Measurements from ENCODE around the gene CLEC3B.

The CLEC3B gene

DNA sequence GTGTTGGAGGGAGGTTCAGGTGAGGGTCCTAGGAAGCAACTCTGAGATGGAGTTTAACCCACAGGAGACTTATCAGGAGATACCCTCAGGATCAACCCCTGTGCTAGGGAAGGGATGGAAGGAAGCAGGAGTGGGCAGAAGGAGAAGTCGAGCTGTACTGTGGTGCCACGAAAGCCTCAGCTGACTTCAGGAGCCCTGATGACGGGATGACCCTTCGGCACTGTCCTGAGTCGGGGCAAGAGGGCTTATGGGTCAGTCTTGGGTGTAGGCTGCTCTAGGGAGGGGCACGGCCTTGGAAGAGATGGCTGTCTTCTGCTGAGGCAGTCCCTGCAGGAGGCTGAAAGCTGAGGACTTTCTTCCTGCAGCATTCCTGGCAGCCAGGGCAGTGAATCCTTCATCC is 7.7 kb downstream of the CLEC3B start:
- H3K4me3 ChIP-seq (ENCODE audit: low read length) = no peak overlapping the region
- no peak for DNase-seq (ENCODE audit: low read depth)
- TF ChIP-seq, protein P1, sequence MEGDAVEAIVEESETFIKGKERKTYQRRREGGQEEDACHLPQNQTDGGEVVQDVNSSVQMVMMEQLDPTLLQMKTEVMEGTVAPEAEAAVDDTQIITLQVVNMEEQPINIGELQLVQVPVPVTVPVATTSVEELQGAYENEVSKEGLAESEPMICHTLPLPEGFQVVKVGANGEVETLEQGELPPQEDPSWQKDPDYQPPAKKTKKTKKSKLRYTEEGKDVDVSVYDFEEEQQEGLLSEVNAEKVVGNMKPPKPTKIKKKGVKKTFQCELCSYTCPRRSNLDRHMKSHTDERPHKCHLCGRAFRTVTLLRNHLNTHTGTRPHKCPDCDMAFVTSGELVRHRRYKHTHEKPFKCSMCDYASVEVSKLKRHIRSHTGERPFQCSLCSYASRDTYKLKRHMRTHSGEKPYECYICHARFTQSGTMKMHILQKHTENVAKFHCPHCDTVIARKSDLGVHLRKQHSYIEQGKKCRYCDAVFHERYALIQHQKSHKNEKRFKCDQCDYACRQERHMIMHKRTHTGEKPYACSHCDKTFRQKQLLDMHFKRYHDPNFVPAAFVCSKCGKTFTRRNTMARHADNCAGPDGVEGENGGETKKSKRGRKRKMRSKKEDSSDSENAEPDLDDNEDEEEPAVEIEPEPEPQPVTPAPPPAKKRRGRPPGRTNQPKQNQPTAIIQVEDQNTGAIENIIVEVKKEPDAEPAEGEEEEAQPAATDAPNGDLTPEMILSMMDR (conservative IDR thresholded peaks at IDR 0.05; ENCODE audit: low read depth, low read length) = no peak

DNA sequence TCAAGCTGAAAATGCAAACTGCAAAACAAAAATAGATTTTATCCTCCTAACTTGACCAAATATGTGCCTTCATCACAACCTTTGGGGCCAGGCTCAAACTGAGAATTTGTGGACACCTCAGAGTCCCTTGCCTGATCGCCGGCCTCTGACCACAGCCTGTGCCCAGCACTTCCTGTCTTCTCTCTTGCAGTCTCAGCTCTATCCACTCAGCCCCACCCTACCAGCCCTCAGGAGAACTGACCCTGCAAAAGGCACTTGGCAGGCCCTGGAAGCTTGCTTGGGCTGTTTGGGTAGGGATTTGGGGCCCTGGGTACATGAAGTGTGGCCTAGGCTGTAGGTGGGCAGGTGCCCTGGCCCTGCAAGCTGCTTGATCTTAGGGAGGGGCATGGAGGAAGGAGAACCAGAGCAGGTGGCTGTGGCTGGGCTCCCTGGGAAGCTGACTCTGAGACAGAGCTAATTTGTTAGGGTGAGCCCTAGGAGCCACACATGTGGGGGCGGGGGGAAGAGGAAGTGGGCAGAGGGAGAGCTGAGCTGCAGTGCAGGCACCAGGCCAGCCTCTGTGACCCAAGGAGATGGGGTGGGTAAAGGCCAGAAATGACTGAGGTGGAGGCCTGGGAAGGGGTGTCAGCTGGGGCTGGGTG is 8.6 kb downstream of the CLEC3B start:
- TF ChIP-seq, protein P1 (conservative IDR thresholded peaks at IDR 0.05; ENCODE audit: low read depth, low read length) = no peak
- no peak for DNase-seq (ENCODE audit: low read depth)
- no peak overlapping the region for H3K4me3 ChIP-seq (ENCODE audit: low read length)

DNA sequence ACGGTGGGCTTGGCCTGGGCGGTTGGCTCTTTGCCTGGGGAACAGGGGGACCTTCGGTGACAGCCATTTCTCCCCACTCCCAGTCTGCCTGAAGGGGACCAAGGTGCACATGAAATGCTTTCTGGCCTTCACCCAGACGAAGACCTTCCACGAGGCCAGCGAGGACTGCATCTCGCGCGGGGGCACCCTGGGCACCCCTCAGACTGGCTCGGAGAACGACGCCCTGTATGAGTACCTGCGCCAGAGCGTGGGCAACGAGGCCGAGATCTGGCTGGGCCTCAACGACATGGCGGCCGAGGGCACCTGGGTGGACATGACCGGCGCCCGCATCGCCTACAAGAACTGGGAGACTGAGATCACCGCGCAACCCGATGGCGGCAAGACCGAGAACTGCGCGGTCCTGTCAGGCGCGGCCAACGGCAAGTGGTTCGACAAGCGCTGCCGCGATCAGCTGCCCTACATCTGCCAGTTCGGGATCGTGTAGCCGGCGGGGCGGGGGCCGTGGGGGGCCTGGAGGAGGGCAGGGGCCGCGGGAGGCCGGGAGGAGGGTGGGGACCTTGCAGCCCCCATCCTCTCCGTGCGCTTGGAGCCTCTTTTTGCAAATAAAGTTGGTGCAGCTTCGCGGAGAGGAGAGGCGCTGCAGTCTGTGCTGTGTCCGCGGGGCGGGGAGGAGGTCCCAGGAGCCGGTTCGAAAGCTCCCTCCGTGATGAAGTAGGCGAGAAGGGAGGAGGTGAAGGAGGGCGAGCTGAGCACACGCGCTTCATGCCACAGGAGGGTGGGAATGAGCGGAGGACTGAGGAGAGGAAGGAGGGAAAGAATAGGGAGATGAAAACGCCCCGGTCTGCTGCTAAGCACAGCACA is 9.6 kb downstream of the CLEC3B start:
- TF ChIP-seq, protein P1 (conservative IDR thresholded peaks at IDR 0.05; ENCODE audit: low read depth, low read length) = no peak
- no peak for DNase-seq (ENCODE audit: low read depth)
- H3K4me3 ChIP-seq (ENCODE audit: low read length) = peak overlapping the region; percentile 34

DNA sequence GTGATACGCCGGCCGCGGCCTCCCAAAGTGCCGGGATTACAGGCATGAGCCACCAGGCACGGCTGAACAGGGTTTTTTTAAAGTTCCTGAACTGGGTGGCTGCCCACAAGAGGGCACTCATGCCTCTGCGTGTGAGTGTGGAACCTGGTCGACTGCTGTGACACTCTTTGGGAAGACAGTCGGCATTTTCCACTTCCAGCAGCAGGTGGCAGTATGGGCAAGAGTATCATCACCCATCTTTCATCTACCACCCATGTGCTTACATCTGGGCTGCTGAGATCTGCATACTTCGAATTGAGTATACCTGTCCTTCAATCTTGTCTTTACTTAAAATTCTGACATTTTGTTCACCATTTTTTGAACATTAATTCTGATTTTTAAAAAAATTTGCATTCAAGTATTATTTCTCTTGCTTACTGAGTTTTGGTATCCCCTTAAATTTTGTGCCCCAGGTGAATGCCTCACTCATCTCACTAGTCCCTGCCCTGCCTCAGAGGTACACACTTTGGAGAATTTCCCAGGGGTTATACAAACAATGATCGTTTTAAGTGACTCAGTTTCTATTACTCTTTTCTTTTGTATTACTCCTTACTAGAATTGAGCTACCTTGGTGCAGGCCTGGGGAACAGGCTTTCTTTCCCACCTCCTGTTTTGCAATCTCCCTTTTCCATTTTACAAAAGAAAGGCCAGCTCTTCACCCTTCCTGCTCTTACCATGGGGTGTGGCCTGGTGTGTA is 11.8 kb downstream of the CLEC3B start:
- no peak overlapping the region for H3K4me3 ChIP-seq (ENCODE audit: low read length)
- peak; percentile 78 for DNase-seq (ENCODE audit: low read depth)
- TF ChIP-seq, protein P1 (conservative IDR thresholded peaks at IDR 0.05; ENCODE audit: low read depth, low read length) = peak; percentile 95

DNA sequence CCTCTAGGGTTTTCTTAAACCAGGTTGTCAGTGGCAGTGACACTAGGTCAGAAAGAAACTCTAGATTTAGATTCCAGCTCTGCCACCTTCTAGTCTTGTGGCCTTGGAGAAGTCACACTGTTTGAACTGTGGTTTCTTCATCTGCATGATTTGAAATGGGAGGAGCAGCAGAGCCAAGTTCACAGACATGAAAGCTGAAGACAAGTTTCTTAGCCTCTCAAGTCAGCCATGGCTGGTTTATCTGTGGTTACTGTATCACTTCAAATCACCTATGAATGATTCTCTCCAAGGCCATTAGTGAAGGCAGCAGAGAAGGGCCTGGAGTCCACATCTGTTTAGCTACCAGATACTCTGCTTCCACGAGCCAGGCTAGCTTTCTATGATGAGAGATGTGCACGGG is 15.6 kb downstream of the CLEC3B start:
- no peak overlapping the region for H3K4me3 ChIP-seq (ENCODE audit: low read length)
- TF ChIP-seq, protein P1 (conservative IDR thresholded peaks at IDR 0.05; ENCODE audit: low read depth, low read length) = no peak
- no peak for DNase-seq (ENCODE audit: low read depth)

DNA sequence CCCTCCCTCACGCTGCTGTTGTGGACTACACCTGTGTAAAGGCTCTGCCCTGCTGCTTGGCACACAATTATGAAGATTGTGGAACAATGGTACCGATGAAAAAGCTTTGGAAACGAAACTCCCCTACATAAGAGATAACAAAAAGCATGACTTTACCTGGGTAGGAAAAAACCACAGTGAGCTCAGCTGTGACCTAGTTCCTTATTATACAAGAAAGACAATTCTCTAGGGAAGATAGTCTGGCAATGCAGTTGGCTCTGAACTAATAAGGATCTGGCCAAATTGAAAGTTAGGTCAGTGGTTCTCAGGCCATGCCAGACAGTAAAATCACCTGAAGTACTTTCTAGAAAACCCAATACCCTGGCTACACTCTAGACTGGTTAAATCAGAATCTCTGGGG is 16.1 kb downstream of the CLEC3B start:
- DNase-seq (ENCODE audit: low read depth) = no peak
- no peak overlapping the region for H3K4me3 ChIP-seq (ENCODE audit: low read length)
- TF ChIP-seq, protein P1 (conservative IDR thresholded peaks at IDR 0.05; ENCODE audit: low read depth, low read length) = no peak

Data from retinal pigment epithelial cell (primary cell).